Heart right ventricle (tissue), 16 donors: ENCODE measurements around the gene RPF1. TPM values are rescaled to one million over a fixed set of nuclear protein-coding genes. Genes with fewer than 3 reads are reported as not detected.

Source experiments
- ATAC-seq, 8 donors: fragments of 200-7000 bp; cut with Tn5 transposase; one replicate each; pipeline ENCODE4 v1.9.1; 2020; ENCODE audit warnings: mild to moderate bottlenecking in 8 of 8, moderate library complexity in 8 of 8, moderate number of reproducible peaks in 1 of 8
- DNase-seq, 2 donors: peaks; one replicate each; pipeline ENCODE4 v3.0.0-alpha.2; 2020
- H3K27ac ChIP-seq, 10 donors: fragments of 200-600 bp; sonication (generic) in 2 of 10; one replicate each; pipeline versions ENCODE4 v1.5.0 to v1.8.0; 2020 to 2022; ENCODE audit warnings: mild to moderate bottlenecking in 3 of 10
- H3K27me3 ChIP-seq, 7 donors: fragments of 200-600 bp; one replicate each; pipeline ENCODE4 v1.8.0; 2021 to 2022; ENCODE audit warnings: mild to moderate bottlenecking in 2 of 7
- H3K36me3 ChIP-seq, 9 donors: fragments of 200-600 bp; sonication (generic) in 1 of 9; one replicate each; pipeline versions ENCODE4 v1.5.0 to v1.8.0; 2020 to 2022; ENCODE audit warnings: mild to moderate bottlenecking in 2 of 9
- H3K4me1 ChIP-seq, 9 donors: fragments of 200-600 bp; sonication (generic) in 1 of 9; one replicate each; pipeline versions ENCODE4 v1.5.0 to v1.8.0; 2020 to 2022; ENCODE audit warnings: mild to moderate bottlenecking in 4 of 9
- H3K4me3 ChIP-seq, 10 donors: fragments of 200-600 bp; sonication (generic) in 2 of 10; one replicate each; pipeline versions ENCODE4 v1.5.0 to v1.8.0; 2020 to 2022; ENCODE audit warnings: mild to moderate bottlenecking in 7 of 10, moderate library complexity in 2 of 10
- H3K9me3 ChIP-seq, 11 donors: fragments of 200-600 bp in 10 of 11; sonication (generic) in 2 of 11; one replicate each; pipeline versions ENCODE4 v1.5.0 to v1.8.0; 2013 to 2022; ENCODE audit warnings: mild to moderate bottlenecking in 2 of 11, control low read depth in 1 of 11, moderate library complexity in 1 of 11
- CTCF ChIP-seq, 9 donors: fragments of 200-600 bp; sonication (generic) in 2 of 9; IDR thresholded peaks; one replicate each; pipeline versions ENCODE4 v1.5.0 to v1.8.0; 2021 to 2022; ENCODE audit warnings: antibody characterized with exemption in 9 of 9, mild to moderate bottlenecking in 5 of 9, moderate library complexity in 1 of 9
- WGBS, 2 donors: extraction: QIAGEN DNeasy Blood & Tissue Kit; methylation state at CpG; one replicate each; pipeline ENCODE4 v1.1.7; 2013; ENCODE audit warnings: inconsistent platforms in 1 of 2; 5-methylcytosine and 5-hydroxymethylcytosine counted together
- intact Hi-C, 10 donors: fragments of 100-400 bp; cut with DNase I; formaldehyde crosslinking; loops; one replicate each; pipeline versions ENCODE4 v1.11.1 to v1.14.2; 2022
- polyA plus RNA-seq, 2 donors: library from polyadenylated mRNA; stranded (reverse); fragments of 200-250 nt; gene quantifications; one replicate each; pipeline ENCODE4 v1.2.3, GENCODE V29; 2013
- total RNA-seq, 10 donors: library from RNA; stranded (reverse); fragmentation: NEBNext Ultra II Directional in 3 of 10; extraction: Animal tissue kit (Norgen Biotek cat#: 25700) in 3 of 10; gene quantifications; one replicate each; pipeline versions ENCODE4 v1.2.1 to v1.2.4, GENCODE V29; 2021 to 2023
- donor health status: Arrhythmogenic right ventricular cardiomyopathy.
- donor health status: ischemic (EF 13 %, LVEDD 7.1; RV severe dilation, severe dysfunction).
- donor health status: healthy with polysubstance abuse.
- donor health status: DM: no; HTN: yes; CAD: no.
- donor health status: DM: no; HTN: no; CAD: no.
- donor health status: ischemic (EF 25% LVEDD 6.9; RV normal size, moderate dysfunction).
- donor health status: ischemic (EF 25% LVEDD 5.7; RV mildly dilated, moderate dysfunction).
- donor health status: healthy.
- donor health status: DM: yes; HTN: yes; CAD: no.
- donor health status: Ischemic cardiomyopathy.
- donor health status: ischemic (EF 35%, LVEDD 5.7; RV mildly dilated, moderate dysfunction).
- donor health status: nonischemic (EF 11% LVEDD 7.7; RV severe dilation, severe dysfunction).
- donor health status: DM: yes; HTN: yes; CAD: no.
- donor health status: PGD.
- donor health status: ischemic (EF 29% LVEDD 5.4; RV normal size, mild dysfunction).
- donor health status: nonischemic (EF 23%, LVEDD 6.1; RV moderate dilation, normal function).

Gene RPF1
- total and polyA plus RNA-seq, 12 donors = 17.9 to 45.8 (median 32.0) TPM

GRCh38 chr1:84462118-84462517 is 16.9 kb upstream of the RPF1 start:
- no peak overlapping the region for H3K4me3 ChIP-seq
- intact Hi-C loops = no loop called here
- WGBS, 2 donors = 68 to 69% methylated on average over 1 of the region's 1 CpG
- TF ChIP-seq CTCF (IDR thresholded peaks at IDR 0.05) = no peak
- H3K36me3 ChIP-seq = no peaks in the 10 kb centered on the region
- H3K9me3 ChIP-seq = no peaks in the 10 kb centered on the region
- no peak for ATAC-seq
- no peaks in the 10 kb centered on the region for H3K4me1 ChIP-seq
- H3K27me3 ChIP-seq = peaks cover 0 to 55% (median 22%) of the 10 kb centered on the region in 7 donors
- no peak overlapping the region for H3K27ac ChIP-seq
- DNase-seq = no peak

- H3K27me3 ChIP-seq = peaks cover 0 to 75% (median 56%) of the 10 kb centered on the region in 7 donors
- no peaks in the 10 kb centered on the region for H3K36me3 ChIP-seq
- no peaks in the 10 kb centered on the region for H3K4me1 ChIP-seq
- ATAC-seq = no peak
- no peak for TF ChIP-seq CTCF (IDR thresholded peaks at IDR 0.05)
- no peak overlapping the region for H3K4me3 ChIP-seq
- no peak for DNase-seq
- H3K9me3 ChIP-seq = no peaks in the 10 kb centered on the region
- H3K27ac ChIP-seq = no peak overlapping the region
- intact Hi-C loops = no loop called here
These were observed 11.8 kb upstream of the RPF1 start for GRCh38 chr1:84467298-84467697.

GRCh38 chr1:84476225-84476624 is 2.8 kb upstream of the RPF1 start:
- H3K4me3 ChIP-seq = no peak overlapping the region
- H3K9me3 ChIP-seq = peaks cover 0 to 6% (median 0%) of the 10 kb centered on the region in 11 donors
- DNase-seq = no peak
- peaks cover 0 to 3% (median 0%) of the 10 kb centered on the region in 9 donors for H3K36me3 ChIP-seq
- WGBS, 2 donors = 38 to 45% methylated on average over 1 of the region's 1 CpG
- H3K27ac ChIP-seq = no peak overlapping the region
- H3K27me3 ChIP-seq = peaks cover 0 to 71% (median 61%) of the 10 kb centered on the region in 7 donors
- H3K4me1 ChIP-seq = peaks cover 0 to 21% (median 15%) of the 10 kb centered on the region in 9 donors
- intact Hi-C loops = loop anchor here in 2 of 10 donors (5.0 to 10.0 kb wide), 2 partner anchors 96 to 129 kb away; partner anchors contain the start of gene CTBS (in 1 of the 2)
- TF ChIP-seq CTCF (IDR thresholded peaks at IDR 0.05) = no peak
- no peak for ATAC-seq

- intact Hi-C loops = loop anchor here in 2 of 10 donors (1.0 to 10.0 kb wide), 4 partner anchors 26 to 145 kb away; partner anchors contain the start of genes CTBS (in 1 of the 2), GNG5 (in 1 of the 2) and SPATA1 (in 1 of the 2)
- peak overlapping the region; percentile 54 to 88 (median 78) for H3K4me3 ChIP-seq
- no peak for TF ChIP-seq CTCF (IDR thresholded peaks at IDR 0.05)
- ATAC-seq (peak in 1 of 8 donors; percentile 8), DNase-seq (no peak)
- H3K27ac ChIP-seq = peak overlapping the region in 9 of 10 donors; percentile 66 to 94 (median 87)
- peaks cover 0 to 34% (median 28%) of the 10 kb centered on the region in 7 donors for H3K27me3 ChIP-seq
- H3K9me3 ChIP-seq = peaks cover 0 to 6% (median 0%) of the 10 kb centered on the region in 11 donors
- peaks cover 0 to 40% (median 11%) of the 10 kb centered on the region in 9 donors for H3K36me3 ChIP-seq
- H3K4me1 ChIP-seq = peaks cover 0 to 35% (median 23%) of the 10 kb centered on the region in 9 donors
- whole genome bisulfite sequencing, 2 donors = 4 to 5% methylated on average over 9 of the region's 9 CpGs
These were observed 932 bp downstream of the RPF1 start for GRCh38 chr1:84479998-84480397.
